ENCODE measurements around the gene LRRC17.
"Not testable (repeated sequence)": the region's sequence is repeated elsewhere in the genome, so short reads cannot be mapped to it uniquely, and the experiment has no call there.

Gene LRRC17

DNA sequence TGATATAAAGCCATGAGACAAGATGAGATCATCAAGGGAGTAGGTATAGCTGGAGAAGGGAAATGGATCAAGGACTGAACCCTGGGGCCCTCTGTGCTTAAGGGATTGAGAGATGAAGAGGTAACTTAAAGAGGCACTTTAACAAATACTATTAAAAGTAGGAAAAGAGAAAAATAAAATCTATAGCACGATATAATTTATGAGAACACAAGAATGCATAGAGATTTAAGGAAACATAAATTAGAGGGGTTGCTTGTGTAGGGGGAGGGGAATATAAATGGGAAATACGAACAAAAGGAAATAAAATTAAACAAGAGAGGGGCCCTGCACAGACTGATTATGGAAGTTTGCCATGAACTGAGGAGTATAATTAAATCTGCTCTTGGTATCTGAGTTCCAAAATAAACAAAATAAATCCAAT is 15.6 kb upstream of the LRRC17 start:
- H4K20me1 ChIP-seq, result no peaks in the 10 kb centered on the region
- no peak for TF ChIP-seq Cebpa-rat (IDR thresholded peaks at IDR 0.05)
- no peak overlapping the region for H3K4me2 ChIP-seq
- no peak overlapping the region for H3K27ac ChIP-seq
- peaks cover 11% of the 10 kb centered on the region for H3K4me1 ChIP-seq
- H3K4me3 ChIP-seq, result no peak overlapping the region
- no peaks in the 10 kb centered on the region for H3K27me3 ChIP-seq
- no peak overlapping the region for H3K9ac ChIP-seq
- no peaks in the 10 kb centered on the region for H3K9me3 ChIP-seq
- H3K36me3 ChIP-seq, result no peaks in the 10 kb centered on the region

DNA sequence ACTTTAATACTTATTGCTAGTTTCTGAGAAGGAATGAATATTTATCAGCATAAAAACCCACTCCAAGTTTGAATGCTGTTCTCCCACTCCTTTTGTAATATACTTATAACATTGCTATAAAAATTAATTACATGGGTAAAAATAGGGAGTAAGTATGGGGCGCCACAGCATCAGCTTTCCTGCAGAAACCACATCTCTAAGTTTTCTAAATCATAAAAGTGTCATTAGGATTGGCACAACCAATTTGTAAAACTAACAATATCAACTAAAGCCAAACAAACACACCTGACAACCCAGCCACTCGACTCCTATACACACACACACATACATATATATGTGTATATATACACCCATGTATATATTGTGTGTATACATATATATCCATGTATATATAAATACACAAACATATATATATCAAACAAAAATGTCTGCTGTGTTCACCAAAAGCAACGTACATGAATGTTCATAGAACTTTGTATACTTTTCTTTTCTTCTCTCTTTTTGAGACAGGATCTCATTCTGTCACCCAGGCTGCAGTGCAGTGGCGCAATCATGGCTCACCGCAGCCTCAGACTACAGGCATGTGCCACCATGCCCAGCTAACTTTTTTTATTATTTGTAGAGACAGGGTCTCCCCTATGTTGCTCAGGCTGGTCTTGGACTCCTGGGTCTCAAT is 14.8 kb upstream of the LRRC17 start:
- Histone ChIP-seq H3K4me1 (peaks cover 3% of the 10 kb centered on the region), H4K20me1 (no peaks in the 10 kb centered on the region), H3K4me2 (no peak overlapping the region), H3K4me3 (no peak overlapping the region), H3K9me3 (no peaks in the 10 kb centered on the region), H3K36me3 (no peaks in the 10 kb centered on the region), H3K9ac (no peak overlapping the region), H3K27ac (no peak overlapping the region), H3K27me3 (no peaks in the 10 kb centered on the region)
- TF ChIP-seq Cebpa-rat (IDR thresholded peaks at IDR 0.05), result no peak

DNA sequence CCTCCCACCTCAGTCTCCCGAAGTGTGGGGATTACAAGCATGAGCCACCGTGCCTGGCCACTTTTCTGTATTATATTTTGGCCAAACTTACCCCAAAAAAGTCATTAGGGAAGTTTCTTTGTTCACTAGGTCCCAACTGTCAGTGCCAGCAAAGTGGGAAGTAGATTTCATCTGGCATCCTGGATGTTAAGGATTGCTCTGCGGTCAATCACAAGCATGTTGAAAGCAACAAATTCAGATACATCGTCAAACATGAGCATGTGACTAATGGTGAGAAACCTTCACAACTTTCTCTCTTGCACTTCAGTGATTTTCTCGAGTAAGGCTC is 14.3 kb upstream of the LRRC17 start:
- H3K4me2 ChIP-seq, result no peak overlapping the region
- no peak overlapping the region for H3K9ac ChIP-seq
- H3K27me3 ChIP-seq, result no peaks in the 10 kb centered on the region
- no peak overlapping the region for H3K27ac ChIP-seq
- no peaks in the 10 kb centered on the region for H4K20me1 ChIP-seq
- no peaks in the 10 kb centered on the region for H3K9me3 ChIP-seq
- no peaks in the 10 kb centered on the region for H3K36me3 ChIP-seq
- TF ChIP-seq Cebpa-rat (IDR thresholded peaks at IDR 0.05), result no peak
- H3K4me1 ChIP-seq, result no peaks in the 10 kb centered on the region
- no peak overlapping the region for H3K4me3 ChIP-seq

DNA sequence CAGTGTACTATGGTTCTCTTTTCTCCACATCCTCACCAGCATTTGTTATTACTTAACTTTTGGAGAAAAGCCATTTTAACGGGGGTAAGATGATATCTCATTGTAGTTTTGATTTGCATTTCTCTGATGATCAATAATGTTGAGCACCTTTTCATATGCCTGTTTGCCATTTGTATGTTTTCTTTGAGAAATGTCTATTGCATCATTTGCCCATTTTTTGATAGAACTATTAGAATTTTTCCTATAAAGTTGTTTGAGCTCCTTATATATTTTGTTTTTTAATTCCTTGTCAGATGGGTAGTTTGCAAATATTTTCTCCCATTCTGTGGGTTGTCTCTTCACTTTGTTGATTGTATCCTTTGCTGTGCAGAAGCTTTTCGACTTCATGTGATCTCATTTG is 10.7 kb upstream of the LRRC17 start:
- not testable (repeated sequence) for H3K9ac ChIP-seq, H3K4me1 ChIP-seq, H3K4me2 ChIP-seq, H3K27ac ChIP-seq, H3K4me3 ChIP-seq, H3K9me3 ChIP-seq, H4K20me1 ChIP-seq, H3K27me3 ChIP-seq, H3K36me3 ChIP-seq

DNA sequence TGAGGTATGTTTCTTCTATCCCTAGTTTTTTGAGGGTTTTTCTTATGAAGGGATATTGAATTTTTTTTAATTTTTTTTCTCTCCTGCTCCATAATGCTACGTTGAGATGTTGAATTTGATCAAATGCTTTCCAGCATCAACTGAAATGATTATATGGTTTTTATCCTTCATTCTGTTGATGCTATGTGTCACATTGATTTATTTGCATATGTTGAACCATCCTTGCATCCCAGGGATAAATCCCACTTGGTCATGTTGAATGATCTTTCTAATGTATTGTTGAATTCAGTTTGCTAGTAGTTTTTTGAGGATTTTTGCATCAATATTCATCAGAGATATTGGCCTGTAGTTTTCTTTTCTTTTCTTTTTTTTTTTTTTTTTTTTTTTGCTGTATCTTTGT is 9.2 kb upstream of the LRRC17 start:
- not testable (repeated sequence) for H3K4me2 ChIP-seq, H3K36me3 ChIP-seq, H3K27me3 ChIP-seq, H3K4me1 ChIP-seq, H3K27ac ChIP-seq, H4K20me1 ChIP-seq, H3K9ac ChIP-seq, H3K4me3 ChIP-seq
- peaks cover 11% of the 10 kb centered on the region for H3K9me3 ChIP-seq

DNA sequence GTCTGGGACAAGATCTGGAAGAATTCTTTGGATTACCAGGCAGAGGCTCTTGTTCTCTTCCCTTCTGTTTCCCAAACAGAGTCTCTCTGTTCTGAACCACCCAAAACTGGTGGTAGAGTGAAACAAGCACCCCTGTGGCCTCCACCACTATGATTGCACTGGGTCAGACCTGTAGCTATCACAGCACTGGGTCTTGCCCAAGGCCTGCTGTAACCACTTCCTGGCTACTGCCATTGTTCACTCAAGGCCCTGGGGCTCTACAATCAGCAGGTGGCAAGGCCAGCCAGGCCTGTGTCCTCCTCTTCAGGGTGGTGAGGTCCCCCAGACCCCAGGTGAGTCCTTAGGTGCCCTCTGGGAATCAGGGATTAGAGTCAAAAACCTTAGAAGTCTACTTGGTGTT is 4.1 kb upstream of the LRRC17 start:
- H3K4me2 ChIP-seq, result no peak overlapping the region
- peaks cover 30% of the 10 kb centered on the region for H3K9me3 ChIP-seq
- no peaks in the 10 kb centered on the region for H3K27me3 ChIP-seq
- H3K36me3 ChIP-seq, result no peaks in the 10 kb centered on the region
- no peak overlapping the region for H3K9ac ChIP-seq
- no peak for TF ChIP-seq Cebpa-rat (IDR thresholded peaks at IDR 0.05)
- 0 out of 2 replicates have a peak, but pooled peaks cover 3% of the 10 kb centered on the region for H3K4me1 ChIP-seq
- no peak overlapping the region for H3K27ac ChIP-seq
- no peaks in the 10 kb centered on the region for H4K20me1 ChIP-seq
- no peak overlapping the region for H3K4me3 ChIP-seq

DNA sequence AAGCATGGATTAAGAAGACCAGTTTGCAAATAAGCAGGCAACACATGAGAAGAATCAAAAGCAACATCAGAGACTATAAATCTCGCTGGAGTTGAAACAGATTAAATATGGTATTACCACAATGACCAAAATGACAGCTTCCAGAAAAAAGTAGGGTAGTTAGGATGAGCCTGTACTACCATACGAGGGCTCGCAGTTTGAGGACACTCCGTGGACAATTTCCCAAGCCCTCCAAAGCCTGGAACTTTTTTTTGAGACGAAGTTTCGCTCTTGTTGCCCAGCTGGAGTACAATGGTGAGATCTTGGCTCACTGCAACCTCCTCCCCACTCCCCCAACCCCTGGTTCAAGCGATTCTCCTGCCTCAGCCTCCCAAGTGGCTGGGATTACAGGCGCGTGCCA is 1.0 kb downstream of the LRRC17 start:
- Histone ChIP-seq H3K4me3 (no peak overlapping the region), H3K27me3 (no peaks in the 10 kb centered on the region), H3K9me3 (peaks cover 16% of the 10 kb centered on the region; the same call in 1 of the 2 replicates), H3K36me3 (no peaks in the 10 kb centered on the region), H3K9ac (no peak overlapping the region), H3K27ac (no peak overlapping the region), H4K20me1 (no peaks in the 10 kb centered on the region), H3K4me2 (no peak overlapping the region), H3K4me1 (0 out of 2 replicates have a peak, but pooled peaks cover 3% of the 10 kb centered on the region)
- no peak for TF ChIP-seq Cebpa-rat (IDR thresholded peaks at IDR 0.05)

DNA sequence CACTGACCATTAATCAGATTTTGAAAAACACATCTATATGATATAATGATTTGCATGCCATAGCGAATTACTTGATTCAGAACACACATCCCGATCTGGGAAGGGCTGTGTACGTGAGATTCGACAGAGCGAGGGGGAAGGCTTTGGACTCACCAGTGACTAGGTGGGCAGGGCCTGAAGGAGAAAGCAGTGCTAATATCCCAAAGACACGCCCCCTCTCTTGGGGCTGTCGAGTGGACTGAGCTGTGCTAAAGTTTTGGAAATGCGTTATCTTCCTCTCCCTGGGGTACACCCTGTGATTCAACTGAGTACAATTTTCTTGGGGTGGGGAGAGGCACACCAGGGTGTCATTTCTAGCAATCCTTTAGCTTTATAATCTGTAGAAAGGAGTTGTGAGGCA is 1.8 kb downstream of the LRRC17 start:
- H3K4me3 ChIP-seq, result no peak overlapping the region

DNA sequence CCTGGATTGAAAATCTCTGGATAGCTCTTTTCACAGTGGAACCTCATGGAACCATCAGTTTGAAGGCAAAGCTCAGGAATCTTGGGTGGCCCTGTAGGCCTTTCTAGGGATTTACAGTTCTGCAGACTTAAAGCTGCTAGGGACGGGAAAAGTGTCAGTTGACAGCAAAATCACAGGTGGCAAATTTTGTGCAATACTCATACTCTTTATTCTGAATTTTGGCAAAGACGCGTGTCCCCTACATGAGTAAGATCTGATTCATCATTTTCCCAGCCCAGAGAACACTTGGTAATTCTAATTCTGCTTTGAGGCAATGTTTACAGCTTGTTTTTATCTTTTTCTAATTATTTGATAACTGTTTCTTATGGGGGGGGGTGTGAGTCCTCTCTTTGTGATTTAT is 3.6 kb downstream of the LRRC17 start:
- Histone ChIP-seq H3K27me3 (no peaks in the 10 kb centered on the region), H3K27ac (no peak overlapping the region), H3K4me3 (no peak overlapping the region), H3K9me3 (no peaks in the 10 kb centered on the region), H3K36me3 (no peaks in the 10 kb centered on the region), H3K4me2 (no peak overlapping the region), H3K4me1 (0 out of 2 replicates have a peak, but pooled peaks cover 3% of the 10 kb centered on the region), H3K9ac (no peak overlapping the region), H4K20me1 (no peaks in the 10 kb centered on the region)
- no peak for TF ChIP-seq Cebpa-rat (IDR thresholded peaks at IDR 0.05)

More for the DNA sequence above, 1.8 kb downstream of the LRRC17 start:
- Histone ChIP-seq H4K20me1 (no peaks in the 10 kb centered on the region), H3K4me1 (0 out of 2 replicates have a peak, but pooled peaks cover 3% of the 10 kb centered on the region), H3K27ac (no peak overlapping the region), H3K36me3 (no peaks in the 10 kb centered on the region), H3K9ac (no peak overlapping the region), H3K4me2 (no peak overlapping the region), H3K9me3 (0 out of 2 replicates have a peak, but pooled peaks cover 10% of the 10 kb centered on the region), H3K27me3 (no peaks in the 10 kb centered on the region)
- TF ChIP-seq Cebpa-rat (IDR thresholded peaks at IDR 0.05), result no peak

DNA sequence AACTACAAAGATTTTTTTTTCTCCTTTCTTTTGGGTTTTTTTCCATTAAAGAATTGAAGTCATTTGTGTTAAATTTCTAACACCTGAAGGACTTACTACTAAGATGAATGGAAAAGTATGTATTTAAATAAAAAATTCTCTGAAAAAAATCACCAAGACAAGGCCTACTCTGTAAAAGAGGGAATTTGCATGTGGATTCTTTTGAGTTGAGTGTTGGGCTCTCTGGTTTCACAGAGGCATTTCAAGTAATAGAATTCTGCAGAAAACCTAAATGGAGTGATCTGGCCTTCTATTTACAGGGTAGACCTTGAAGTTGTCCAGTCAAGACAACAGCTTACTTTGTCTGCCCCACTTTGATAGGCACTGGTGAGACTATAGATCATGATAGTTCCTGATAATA is 4.1 kb downstream of the LRRC17 start:
- 0 out of 2 replicates have a peak, but pooled peaks cover 3% of the 10 kb centered on the region for H3K4me1 ChIP-seq
- H3K9me3 ChIP-seq, result no peaks in the 10 kb centered on the region
- H4K20me1 ChIP-seq, result no peaks in the 10 kb centered on the region
- H3K36me3 ChIP-seq, result no peaks in the 10 kb centered on the region
- no peaks in the 10 kb centered on the region for H3K27me3 ChIP-seq
- no peak for TF ChIP-seq Cebpa-rat (IDR thresholded peaks at IDR 0.05)
- no peak overlapping the region for H3K27ac ChIP-seq
- no peak overlapping the region for H3K4me2 ChIP-seq
- no peak overlapping the region for H3K4me3 ChIP-seq
- H3K9ac ChIP-seq, result no peak overlapping the region

Data from BLaER1 (cell line).